IMR-90 (cell line): ENCODE results near the gene DPF3. TPM values are rescaled to one million over a fixed set of nuclear protein-coding genes. Genes with fewer than 3 reads are reported as not detected.

Experiments
- ATAC-seq: fragments of 200-7000 bp; cut with Tn5 transposase; 2 replicates; pipeline ENCODE4 v1.9.1; 2020; ENCODE audit warnings: low read depth, mild to moderate bottlenecking, moderate library complexity
- BruUV-seq: library from RNA; stranded (reverse); fragments of 400-500 nt; replicated peaks from 2 replicates; lab custom pipeline; 2021; lab: Mats Ljungman, UMichigan
- CTCF ChIA-PET: fragments of 300-600 bp; formaldehyde crosslinking; extraction: SDS; loops from one replicate; lab custom pipeline; 2021; ENCODE audit warnings: antibody characterized with exemption; lab: Yijun Ruan, JAX
- POLR2A ChIA-PET: fragments of 300-600 bp; sonication (Branson Sonifier 250); formaldehyde crosslinking; loops from one replicate; lab custom pipeline; 2022; ENCODE audit warnings: antibody characterized with exemption; ENCODE audit not compliant: unreplicated experiment; lab: Charles Lee
- DNase-seq: peaks from one replicate; pipeline ENCODE4 v3.0.0; 2013
- H2AFZ ChIP-seq: replicated peaks from 2 replicates; pipeline ENCODE3; 2013; ENCODE audit warnings: low read length, mild to moderate bottlenecking; ENCODE audit not compliant: poor library complexity
- H2AK5ac ChIP-seq: 2 replicates; pipeline ENCODE4 v1.6.1; 2013; ENCODE audit warnings: low read depth, low read length, inconsistent platforms
- H2AK9ac ChIP-seq: replicated peaks from 2 replicates; pipeline ENCODE3; 2013; ENCODE audit warnings: mild to moderate bottlenecking, low read depth, low read length, moderate library complexity; ENCODE audit not compliant: poor library complexity
- H2BK120ac ChIP-seq: 2 replicates; pipeline ENCODE4 v1.6.1; 2013; ENCODE audit warnings: low read depth, low read length, inconsistent platforms
- H2BK15ac ChIP-seq: 3 replicates; pipeline ENCODE4 v1.6.1; 2013; ENCODE audit warnings: low read depth, low read length, inconsistent platforms
- H2BK20ac ChIP-seq: 2 replicates; pipeline ENCODE4 v1.6.1; 2013; ENCODE audit warnings: low read depth, mild to moderate bottlenecking, inconsistent platforms, low read length, moderate library complexity
- H2BK5ac ChIP-seq: 2 replicates; pipeline ENCODE4 v1.6.1; 2013; ENCODE audit warnings: mild to moderate bottlenecking, low read depth, low read length, inconsistent platforms; ENCODE audit not compliant: poor library complexity, severe bottlenecking
- H3K14ac ChIP-seq: replicated peaks from 2 replicates; pipeline ENCODE4 v1.6.1; 2013; ENCODE audit warnings: low read depth, low read length, inconsistent platforms
- H3K18ac ChIP-seq: 2 replicates; pipeline ENCODE4 v1.6.1; 2013; ENCODE audit warnings: low read depth, low read length, control low read depth
- H3K23ac ChIP-seq: 2 replicates; pipeline ENCODE4 v1.6.1; 2013; ENCODE audit warnings: low read depth, low read length, inconsistent platforms
- H3K27ac ChIP-seq: 2 replicates; pipeline ENCODE4 v1.5.1; 2013; ENCODE audit warnings: mild to moderate bottlenecking, control low read depth, low read length; ENCODE audit not compliant: insufficient read depth
- H3K27me3 ChIP-seq: 2 replicates; pipeline ENCODE4 v1.6.1; 2013; ENCODE audit warnings: low read length; ENCODE audit not compliant: control insufficient read depth, insufficient read depth
- H3K36me3 ChIP-seq: 2 replicates; pipeline ENCODE4 v1.6.1; 2013; ENCODE audit warnings: low read length, mixed read lengths; ENCODE audit not compliant: control insufficient read depth, insufficient read depth
- H3K4ac ChIP-seq: 2 replicates; pipeline ENCODE4 v1.6.1; 2013; ENCODE audit warnings: low read depth, low read length, inconsistent platforms
- H3K4me1 ChIP-seq: 2 replicates; pipeline ENCODE4 v1.6.1; 2013; ENCODE audit warnings: low read length, mixed read lengths; ENCODE audit not compliant: control insufficient read depth, insufficient read depth
- H3K4me2 ChIP-seq: 2 replicates; pipeline ENCODE4 v1.6.1; 2013; ENCODE audit warnings: low read depth, mild to moderate bottlenecking, control low read depth, low read length, moderate library complexity
- H3K4me3 ChIP-seq: 2 replicates; pipeline ENCODE4 v1.5.1; 2013; ENCODE audit warnings: low read depth, mild to moderate bottlenecking, control low read depth, low read length, moderate library complexity; ENCODE audit not compliant: insufficient read depth
- H3K56ac ChIP-seq: 2 replicates; pipeline ENCODE4 v1.6.1; 2013; ENCODE audit warnings: low read length, inconsistent platforms; ENCODE audit not compliant: insufficient read depth; ENCODE audit errors: extremely low read depth
- H3K79me1 ChIP-seq, 2 experiments: 2 replicates each; pipeline ENCODE4 v1.6.1; 2013; ENCODE audit warnings: low read length in 2 of 2, inconsistent platforms in 1 of 2, low read depth in 1 of 2
- H3K9ac ChIP-seq: 2 replicates; pipeline ENCODE4 v1.6.1; 2013; ENCODE audit warnings: low read depth, low read length, control low read depth
- H3K9me1 ChIP-seq: 2 replicates; pipeline ENCODE4 v1.6.1; 2013; ENCODE audit warnings: low read length, inconsistent platforms; ENCODE audit not compliant: insufficient read depth
- H3K9me3 ChIP-seq: 2 replicates; pipeline ENCODE4 v1.6.1; 2013; ENCODE audit warnings: low read length; ENCODE audit not compliant: control insufficient read depth, insufficient read depth
- H4K20me1 ChIP-seq: 2 replicates; pipeline ENCODE4 v1.6.1; 2013; ENCODE audit warnings: low read length, inconsistent platforms; ENCODE audit not compliant: insufficient read depth
- H4K5ac ChIP-seq: 2 replicates; pipeline ENCODE4 v1.6.1; 2013; ENCODE audit warnings: mild to moderate bottlenecking, low read depth, low read length, control low read depth
- H4K8ac ChIP-seq, 2 experiments: 2 replicates each; pipeline ENCODE4 v1.6.1; 2013; ENCODE audit warnings: low read depth in 2 of 2, low read length in 2 of 2, control low read depth in 1 of 2, inconsistent platforms in 1 of 2
- H4K91ac ChIP-seq: 2 replicates; pipeline ENCODE4 v1.6.1; 2013; ENCODE audit warnings: low read depth, low read length, inconsistent platforms; ENCODE audit not compliant: insufficient read depth
- MAFK ChIP-seq: IDR thresholded peaks from 2 replicates; pipeline ENCODE4 v1.6.1; 2012; ENCODE audit warnings: low read depth, low read length, improper control_type of control experiment
- WGBS, 2 experiments: methylation state at CpG; one replicate each; pipeline versions ENCODE4 v1.1.5 to v1.1.7; 2013; ENCODE audit warnings: missing lambda C conversion rate in 2 of 2; ENCODE audit not compliant: insufficient read length in 1 of 2; ENCODE audit errors: extremely low coverage in 2 of 2; 5-methylcytosine and 5-hydroxymethylcytosine counted together
- dilution Hi-C: fragments of 300-500 bp; cut with HindIII; formaldehyde crosslinking; loops from one replicate; pipeline ENCODE4 v1.14.3; 2018; ENCODE audit warnings: low sequenced_read_pairs; ENCODE audit not compliant: unreplicated experiment
- in situ Hi-C: fragments of 300-500 bp; cut with MboI; formaldehyde crosslinking; loops from 3 replicates; pipeline ENCODE4 v1.14.3; 2019; ENCODE audit warnings: low sequenced_read_pairs, inconsistent platforms, mixed read lengths
- intact Hi-C: fragments of 100-400 bp; cut with micrococcal nuclease; formaldehyde crosslinking; loops from 2 replicates; pipeline ENCODE4 v1.10.0; 2022
- polyA plus RNA-seq, 3 experiments: library from polyadenylated mRNA; depleted of rRNA; stranded (reverse); fragments of >200 nt; gene quantifications; 2 replicates each; pipeline ENCODE4 v1.2.3, GENCODE V29; 2012; ENCODE audit warnings: low replicate concordance in 1 of 3
- total RNA-seq: library from RNA; depleted of rRNA; stranded (reverse); fragments of >200 nt; gene quantifications from 2 replicates; pipeline ENCODE4 v1.2.3, GENCODE V29; 2012

DPF3 gene
- total and polyA plus RNA-seq, 2 of the 4 experiments (the other 2 are of a cell fraction), result 30.5 to 32.8 TPM

DNA sequence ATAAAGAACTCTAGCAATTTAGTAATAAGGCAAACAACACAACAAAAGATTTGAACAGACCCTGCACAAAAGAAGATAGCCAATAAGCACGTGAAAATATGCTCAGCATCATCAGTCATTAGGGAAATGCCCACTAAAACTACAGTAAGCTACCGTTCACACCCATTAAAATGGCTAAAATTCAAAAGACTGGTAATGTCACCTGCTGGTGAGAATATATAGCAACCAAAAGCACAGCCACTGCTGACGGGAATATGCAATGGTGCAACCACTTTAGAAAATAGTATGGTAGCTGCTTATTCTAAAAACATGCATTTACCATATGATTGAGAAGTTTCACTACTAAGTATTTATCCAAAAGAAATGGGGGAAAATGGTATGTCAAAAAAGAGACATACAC is 74.9 kb downstream of the DPF3 start:
- H3K56ac ChIP-seq, result no peak overlapping the region
- dilution Hi-C loops (no loop called here), in situ Hi-C loops (no loop called here), intact Hi-C loops (no loop called here)
- POLR2A ChIA-PET, result no interaction called here
- H4K91ac ChIP-seq, result no peak overlapping the region
- WGBS, 2 experiments, result no CpG with 5 or more reads among the region's 3 CpGs
- no peak overlapping the region for H4K5ac ChIP-seq
- no peak overlapping the region for H2BK20ac ChIP-seq
- H4K20me1 ChIP-seq, result peaks cover 10% of the 10 kb centered on the region; the same call in 1 of the 2 replicates
- H3K27me3 ChIP-seq, result no peaks in the 10 kb centered on the region
- peaks cover 1% of the 10 kb centered on the region for H3K4me1 ChIP-seq
- H2AK9ac ChIP-seq, result no peak overlapping the region
- no peak for DNase-seq
- no peak overlapping the region for H3K4ac ChIP-seq
- no peak overlapping the region for H3K9ac ChIP-seq
- TF ChIP-seq MAFK, result no peak
- H2BK5ac ChIP-seq, result no peak overlapping the region
- H2AFZ ChIP-seq, result no peak overlapping the region
- no peak overlapping the region for H3K23ac ChIP-seq
- H3K36me3 ChIP-seq, result 0 out of 2 replicates have a peak, but pooled peaks cover 3% of the 10 kb centered on the region
- no peak overlapping the region for H2AK5ac ChIP-seq
- H3K4me2 ChIP-seq, result no peak overlapping the region
- no peaks in the 10 kb centered on the region for H3K9me3 ChIP-seq
- no peak for ATAC-seq
- H3K18ac ChIP-seq, result no peak overlapping the region
- CTCF ChIA-PET, result no interaction called here
- H2BK120ac ChIP-seq, result no peak overlapping the region
- no peak overlapping the region for H3K27ac ChIP-seq
- H3K4me3 ChIP-seq, result no peak overlapping the region
- peaks cover 4% of the 10 kb centered on the region for H3K9me1 ChIP-seq
- BruUV-seq, result no TSS peak
- H2BK15ac ChIP-seq, result no peak overlapping the region
- H4K8ac ChIP-seq, result no peak overlapping the region
- no peak overlapping the region for H3K14ac ChIP-seq
- H3K79me1 ChIP-seq, result peaks cover 37 to 57% of the 10 kb centered on the region in 2 experiments
